CD14-positive monocyte (primary cell): ENCODE measurements around the gene TRMO. TPM values are rescaled to one million over a fixed set of nuclear protein-coding genes. Genes with fewer than 3 reads are reported as not detected.
A peak's percentile ranks its signal among the peaks of the same experiment; 100 is the strongest.

Experiments used
- DNase-seq, 3 donors: peaks; one replicate each; pipeline ENCODE4 v3.0.0-alpha.2; 2011 to 2022
- H2AFZ ChIP-seq: 2 replicates; pipeline ENCODE4 v1.6.0; 2012; ENCODE audit warnings: mild to moderate bottlenecking, low read depth, low read length, inconsistent platforms; ENCODE audit not compliant: insufficient read depth, poor library complexity, severe bottlenecking
- H3K27ac ChIP-seq, 2 donors: 1 replicate in 1 of 2; 2 replicates in 1 of 2; pipeline ENCODE4 v1.5.1; 2012 to 2013; ENCODE audit warnings: low read length in 2 of 2, control low read depth in 1 of 2, inconsistent platforms in 1 of 2, low read depth in 1 of 2, mild to moderate bottlenecking in 1 of 2
- H3K27me3 ChIP-seq, 2 donors: one replicate each; pipeline versions ENCODE4 v1.6.0 to v1.6.1; 2011 to 2013; ENCODE audit warnings: low read length in 2 of 2; ENCODE audit not compliant: control insufficient read depth in 2 of 2, insufficient read depth in 2 of 2
- H3K36me3 ChIP-seq, 2 donors: replicated peaks in 1 of 2; 1 replicate in 1 of 2; 2 replicates in 1 of 2; pipeline versions ENCODE4 v1.5.1 to v1.6.1; 2012 to 2013; ENCODE audit warnings: low read length in 2 of 2, control low read depth in 1 of 2, inconsistent platforms in 1 of 2, mild to moderate bottlenecking in 1 of 2; ENCODE audit not compliant: insufficient read depth in 2 of 2, control insufficient read depth in 1 of 2
- H3K4me1 ChIP-seq, 2 donors: 1 replicate in 1 of 2; 2 replicates in 1 of 2; pipeline versions ENCODE4 v1.5.1 to v1.6.1; 2012 to 2013; ENCODE audit warnings: low read length in 2 of 2, control low read depth in 1 of 2, inconsistent platforms in 1 of 2, mild to moderate bottlenecking in 1 of 2, moderate library complexity in 1 of 2; ENCODE audit not compliant: insufficient read depth in 2 of 2, control insufficient read depth in 1 of 2
- H3K4me2 ChIP-seq: replicated peaks from 2 replicates; pipeline ENCODE3; 2012; ENCODE audit warnings: low read length, moderate library complexity, mild to moderate bottlenecking; ENCODE audit not compliant: poor library complexity, severe bottlenecking; ENCODE audit errors: extremely low read depth
- H3K4me3 ChIP-seq, 3 experiments: fragments of 200-600 bp in 1 of 3; sonication (generic) in 1 of 3; replicated peaks in 1 of 3; 1 replicate in 2 of 3; 2 replicates in 1 of 3; pipeline ENCODE4 v1.5.1; 2011 to 2013; ENCODE audit warnings: low read length in 3 of 3, mild to moderate bottlenecking in 3 of 3, control low read depth in 2 of 3, low read depth in 2 of 3, inconsistent platforms in 1 of 3, moderate library complexity in 1 of 3
- H3K79me2 ChIP-seq: 2 replicates; pipeline ENCODE4 v1.6.0; 2012; ENCODE audit warnings: mild to moderate bottlenecking, control low read depth, inconsistent platforms, low read length, moderate library complexity; ENCODE audit not compliant: insufficient read depth
- H3K9ac ChIP-seq: 2 replicates; pipeline ENCODE4 v1.6.0; 2017; ENCODE audit warnings: low read length, mild to moderate bottlenecking; ENCODE audit not compliant: insufficient read depth, poor library complexity, severe bottlenecking
- H3K9me3 ChIP-seq, 2 donors: replicated peaks in 1 of 2; 1 replicate in 1 of 2; 2 replicates in 1 of 2; pipeline versions ENCODE4 v1.5.1 to v1.6.1; 2012 to 2013; ENCODE audit warnings: low read length in 2 of 2, control low read depth in 1 of 2; ENCODE audit not compliant: control insufficient read depth in 1 of 2, insufficient read depth in 1 of 2
- H4K20me1 ChIP-seq: 2 replicates; pipeline ENCODE4 v1.6.0; 2012; ENCODE audit warnings: mild to moderate bottlenecking, low read length, control low read depth, moderate library complexity; ENCODE audit not compliant: insufficient read depth
- H3K27ac Mint-ChIP-seq, 7 donors: one replicate each; pipeline ENCODE4 v1.8.0; 2020; ENCODE audit warnings: mild to moderate bottlenecking in 7 of 7, mixed read lengths in 7 of 7, moderate library complexity in 6 of 7, inconsistent platforms in 2 of 7
- H3K27me3 Mint-ChIP-seq, 3 donors: one replicate each; pipeline ENCODE4 v1.8.0; 2021 to 2022; ENCODE audit warnings: low read depth in 3 of 3, mild to moderate bottlenecking in 3 of 3, mixed read lengths in 3 of 3, moderate library complexity in 3 of 3, inconsistent platforms in 1 of 3
- H3K36me3 Mint-ChIP-seq, 2 donors: one replicate each; pipeline ENCODE4 v1.8.0; 2020; ENCODE audit warnings: mixed read lengths in 2 of 2, inconsistent platforms in 1 of 2, mild to moderate bottlenecking in 1 of 2
- H3K4me1 Mint-ChIP-seq: one replicate; pipeline ENCODE4 v1.8.0; 2020; ENCODE audit warnings: mild to moderate bottlenecking, mixed read lengths
- H3K4me3 Mint-ChIP-seq, 2 donors: one replicate each; pipeline ENCODE4 v1.8.0; 2020; ENCODE audit warnings: mild to moderate bottlenecking in 2 of 2, mixed read lengths in 2 of 2, moderate library complexity in 1 of 2
- H3K9me3 Mint-ChIP-seq, 7 donors: one replicate each; pipeline ENCODE4 v1.8.0; 2020 to 2022; ENCODE audit warnings: mixed read lengths in 7 of 7, mild to moderate bottlenecking in 6 of 7, moderate library complexity in 6 of 7, inconsistent platforms in 2 of 7
- CTCF ChIP-seq: fragments of 200-600 bp; IDR thresholded peaks from one replicate; pipeline ENCODE4 v1.8.0; 2022; ENCODE audit warnings: antibody characterized with exemption, mild to moderate bottlenecking
- WGBS: methylation state at CpG from one replicate; pipeline ENCODE4 v1.1.5; 2013; ENCODE audit warnings: missing lambda C conversion rate; ENCODE audit not compliant: insufficient coverage; 5-methylcytosine and 5-hydroxymethylcytosine counted together
- intact Hi-C, 2 donors: fragments of 100-400 bp; cut with micrococcal nuclease; formaldehyde crosslinking; loops; one replicate each; pipeline versions ENCODE4 v1.15.0 to v1.15.1; 2023
- polyA plus RNA-seq, 3 donors: library from polyadenylated mRNA; depleted of rRNA in 1 of 3; unstranded in 2 of 3; stranded (reverse) in 1 of 3; fragments of 300-500 nt in 2 of 3; fragments of >200 nt in 1 of 3; fragmentation: Illumina TruSeq in 2 of 3; gene quantifications; 1 replicate in 2 of 3; 2 replicates in 1 of 3; pipeline ENCODE4 v1.2.3, GENCODE V29; 2012 to 2021
- small RNA-seq: library from RNA; depleted of rRNA; stranded (forward); fragments of <200 nt; gene quantifications from one replicate; pipeline ENCODE3, GENCODE V24; 2012; ENCODE audit warnings: low read depth; ENCODE audit not compliant: insufficient read length

The TRMO gene
- polyA plus RNA-seq, 3 donors, result 13.4 to 20.6 (median 13.5) TPM

GRCh38 chr9:97855486-97855875, 66.8 kb downstream of the TRMO start:
- 25% methylated on average over 8 of the region's 8 CpGs for WGBS
- Mint-ChIP-seq H3K36me3 (peaks cover 7 to 10% of the 10 kb centered on the region in 2 donors), H3K27ac (no peak overlapping the region), H3K9me3 (peaks cover 0 to 53% (median 17%) of the 10 kb centered on the region in 7 donors), H3K4me3 (peak overlapping the region in 1 of 2 donors; percentile 80), H3K4me1 (peaks cover 26% of the 10 kb centered on the region), H3K27me3 (peaks cover 89 to 95% (median 91%) of the 10 kb centered on the region in 3 donors)
- peaks cover 11 to 66% of the 10 kb centered on the region in 2 donors for H3K9me3 ChIP-seq
- H4K20me1 ChIP-seq, result no peaks in the 10 kb centered on the region
- no peak overlapping the region for H2AFZ ChIP-seq
- H3K79me2 ChIP-seq, result no peaks in the 10 kb centered on the region
- H3K9ac ChIP-seq, result no peak overlapping the region
- intact Hi-C loops, result no loop called here
- H3K4me2 ChIP-seq, result no peak overlapping the region
- H3K4me1 ChIP-seq, result peaks cover 22 to 24% of the 10 kb centered on the region in 2 donors
- peaks cover 86 to 90% of the 10 kb centered on the region in 2 donors for H3K27me3 ChIP-seq
- TF ChIP-seq CTCF, result no peak
- no peak for DNase-seq
- H3K4me3 ChIP-seq, result no peak overlapping the region
- no peak overlapping the region for H3K27ac ChIP-seq
- no peaks in the 10 kb centered on the region for H3K36me3 ChIP-seq

- no peak for TF ChIP-seq CTCF
- Histone ChIP-seq H4K20me1 (no peaks in the 10 kb centered on the region), H2AFZ (peak overlapping the region; percentile 68), H3K4me2 (peak overlapping the region; percentile 78), H3K4me1 (peaks cover 22 to 24% of the 10 kb centered on the region in 2 donors), H3K9me3 (peaks cover 11 to 66% of the 10 kb centered on the region in 2 donors), H3K9ac (no peak overlapping the region), H3K27ac (no peak overlapping the region), H3K4me3 (no peak overlapping the region), H3K79me2 (no peaks in the 10 kb centered on the region), H3K27me3 (peaks cover 86 to 90% of the 10 kb centered on the region in 2 donors), H3K36me3 (no peaks in the 10 kb centered on the region)
- peak overlapping the region; percentile 31 to 80 for H3K4me3 Mint-ChIP-seq
- H3K27me3 Mint-ChIP-seq, result peaks cover 89 to 95% (median 91%) of the 10 kb centered on the region in 3 donors
- DNase-seq, result no peak
- H3K4me1 Mint-ChIP-seq, result peaks cover 26% of the 10 kb centered on the region
- intact Hi-C loops, result no loop called here
- H3K9me3 Mint-ChIP-seq, result peaks cover 0 to 53% (median 17%) of the 10 kb centered on the region in 7 donors
- WGBS, result 14% methylated on average over 67 of the region's 71 CpGs
- H3K27ac Mint-ChIP-seq, result no peak overlapping the region
- H3K36me3 Mint-ChIP-seq, result peaks cover 7 to 10% of the 10 kb centered on the region in 2 donors
Measured at GRCh38 chr9:97854696-97855485, 67.4 kb downstream of the TRMO start.

Small RNA genes within 50 kb of the gene (small RNA-seq; reads per million reads assigned to genes)
- gene RF00019, result not detected

Other genes starting within 250 kb of the TRMO start
- 10 to 100 TPM in 2 of 3 donors, 1 to 10 TPM in 1; 2.9 to 15.8 (median 15.4) TPM for gene XPA, start 225.2 kb downstream of the TRMO start, polyA plus RNA-seq
- gene FOXE1, start 69.3 kb downstream of the TRMO start, polyA plus RNA-seq, result under 1 TPM in 1 of 3 donors, not detected in 2; 0.01 TPM
- gene HEMGN, start 15.7 kb upstream of the TRMO start, polyA plus RNA-seq, result under 1 TPM in 1 of 3 donors, not detected in 2; 0.18 TPM
- gene ANP32B, start 60.8 kb upstream of the TRMO start, polyA plus RNA-seq, result 10 to 100 TPM; 29.7 to 40.7 (median 30.8) TPM
- gene NANS, start 134.2 kb upstream of the TRMO start, polyA plus RNA-seq, result 100 to 1,000 TPM in 1 of 3 donors, 10 to 100 TPM in 2; 41.3 to 109 (median 95.9) TPM
- 10 to 100 TPM; 23.0 to 30.6 (median 28.5) TPM for gene TRIM14, start 196.7 kb upstream of the TRMO start, polyA plus RNA-seq